Ovary (tissue), 9 donors: Measurements from ENCODE around the gene TEX51. TPM values are rescaled to one million over a fixed set of nuclear protein-coding genes. Genes with fewer than 3 reads are reported as not detected.

Experiments
- DNase-seq, 5 donors: peaks; one replicate each; pipeline ENCODE4 v3.0.0-alpha.2; 2019 to 2020
- H3K27ac ChIP-seq, 2 donors: fragments of 200-600 bp; one replicate each; pipeline versions ENCODE4 v1.5.1 to v1.8.0; 2019 to 2022
- H3K27me3 ChIP-seq: fragments of 200-600 bp; one replicate; pipeline ENCODE4 v1.8.0; 2022
- H3K36me3 ChIP-seq: fragments of 200-600 bp; sonication (generic); one replicate; pipeline ENCODE4 v1.5.1; 2019
- H3K4me1 ChIP-seq: one replicate; pipeline ENCODE4 v1.8.1; 2013; ENCODE audit warnings: mild to moderate bottlenecking, moderate library complexity; ENCODE audit not compliant: insufficient read depth
- H3K4me3 ChIP-seq: fragments of 200-600 bp; sonication (generic); one replicate; pipeline ENCODE4 v1.5.1; 2017
- H3K9me3 ChIP-seq, 2 donors: fragments of 200-600 bp in 1 of 2; sonication (generic) in 1 of 2; one replicate each; pipeline versions ENCODE4 v1.5.1 to v1.8.1; 2013 to 2019; ENCODE audit warnings: mild to moderate bottlenecking in 1 of 2, moderate library complexity in 1 of 2
- EP300 ChIP-seq: sonication (generic); formaldehyde crosslinking; IDR thresholded peaks from one replicate; pipeline ENCODE4 v1.6.1; 2017; ENCODE audit warnings: antibody characterized with exemption
- POLR2A ChIP-seq: fragments of 450-650 bp; IDR thresholded peaks from one replicate; pipeline ENCODE4 v1.6.1; 2017; ENCODE audit warnings: antibody characterized with exemption, mild to moderate bottlenecking, moderate library complexity
- WGBS, 3 donors: extraction: QIAGEN DNeasy Blood & Tissue Kit in 1 of 3; methylation state at CpG; one replicate each; pipeline versions ENCODE4 v1.1.5 to v1.1.7; 2013 to 2017; 5-methylcytosine and 5-hydroxymethylcytosine counted together
- intact Hi-C, 4 donors: fragments of 100-400 bp; cut with DNase I; formaldehyde crosslinking; loops; one replicate each; pipeline versions ENCODE4 v1.11.0 to v1.15.1; 2022 to 2023
- polyA plus RNA-seq, 2 donors: library from polyadenylated mRNA; stranded (reverse); fragments of 200-250 nt in 1 of 2; fragments of 350-450 nt in 1 of 2; fragmentation: Illumina TruSeq in 1 of 2; extraction: RNeasy Lipid Tissue Mini Kit (QIAGEN cat#74804) in 1 of 2; gene quantifications; one replicate each; pipeline ENCODE4 v1.2.3, GENCODE V29; 2013 to 2014
- total RNA-seq, 7 donors: library from RNA; depleted of rRNA in 2 of 7; stranded (reverse); fragments of >200 nt in 2 of 7; fragmentation: NEBNext Ultra II Directional in 3 of 7; extraction: Animal tissue kit (Norgen Biotek cat#: 25700) in 3 of 7; gene quantifications; one replicate each; pipeline versions ENCODE4 v1.1.0 to v1.2.4, GENCODE V29; 2016 to 2023
- TF ChIP-seq, protein P1 (sequence below), 3 donors: fragments of 450-650 bp in 2 of 3; fragments of 200-600 bp in 1 of 3; IDR thresholded peaks; one replicate each; pipeline versions ENCODE4 v1.5.1 to v1.8.0; 2016 to 2022; ENCODE audit warnings: antibody characterized with exemption in 3 of 3, mild to moderate bottlenecking in 1 of 3
- donor health status: DM: no; HTN: no; CAD: no; lungs with moderate emphysema.
- donor health status: DM: no; HTN: no; CAD: no.
- donor health status: Bipolar disorder and iron deficiency.
- donor health status: DM: yes; HTN: yes; CAD: no.
- donor health status: DM: no; HTN: no; CAD: no.
- donor health status: DM: yes; HTN: yes; CAD: no.

Gene TEX51
- total and polyA plus RNA-seq, 9 donors: not detected

DNA sequence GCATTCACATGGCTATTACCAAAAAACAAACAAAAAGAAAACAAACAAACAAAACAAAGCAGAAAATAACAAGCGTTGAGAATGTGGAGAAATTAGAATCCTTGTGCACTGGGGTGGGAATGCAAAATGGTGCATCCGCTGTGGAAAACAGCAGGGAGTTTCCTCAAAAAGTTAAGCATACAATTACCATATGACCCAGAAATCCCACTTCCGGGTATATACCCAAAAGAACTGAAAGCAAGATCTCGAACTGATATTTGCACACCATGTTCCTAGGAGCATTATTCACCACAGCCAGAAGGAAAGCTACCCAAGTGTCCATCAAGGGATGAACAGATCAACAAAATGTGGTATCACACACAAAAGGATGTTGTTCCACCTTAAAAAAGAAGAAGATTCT, 17.9 kb upstream of the TEX51 start:
- Histone ChIP-seq H3K27me3 (no peaks in the 10 kb centered on the region), H3K9me3 (no peaks in the 10 kb centered on the region), H3K36me3 (no peaks in the 10 kb centered on the region), H3K4me3 (no peak overlapping the region), H3K4me1 (peaks cover 4% of the 10 kb centered on the region), H3K27ac (no peak overlapping the region)
- DNase-seq: no peak
- WGBS, 3 donors: 65 to 67% (median 67%) methylated on average over 4 of the region's 4 CpGs
- intact Hi-C loops: no loop called here
- TF ChIP-seq POLR2A (no peak), EP300 (no peak)
- TF ChIP-seq, protein P1, sequence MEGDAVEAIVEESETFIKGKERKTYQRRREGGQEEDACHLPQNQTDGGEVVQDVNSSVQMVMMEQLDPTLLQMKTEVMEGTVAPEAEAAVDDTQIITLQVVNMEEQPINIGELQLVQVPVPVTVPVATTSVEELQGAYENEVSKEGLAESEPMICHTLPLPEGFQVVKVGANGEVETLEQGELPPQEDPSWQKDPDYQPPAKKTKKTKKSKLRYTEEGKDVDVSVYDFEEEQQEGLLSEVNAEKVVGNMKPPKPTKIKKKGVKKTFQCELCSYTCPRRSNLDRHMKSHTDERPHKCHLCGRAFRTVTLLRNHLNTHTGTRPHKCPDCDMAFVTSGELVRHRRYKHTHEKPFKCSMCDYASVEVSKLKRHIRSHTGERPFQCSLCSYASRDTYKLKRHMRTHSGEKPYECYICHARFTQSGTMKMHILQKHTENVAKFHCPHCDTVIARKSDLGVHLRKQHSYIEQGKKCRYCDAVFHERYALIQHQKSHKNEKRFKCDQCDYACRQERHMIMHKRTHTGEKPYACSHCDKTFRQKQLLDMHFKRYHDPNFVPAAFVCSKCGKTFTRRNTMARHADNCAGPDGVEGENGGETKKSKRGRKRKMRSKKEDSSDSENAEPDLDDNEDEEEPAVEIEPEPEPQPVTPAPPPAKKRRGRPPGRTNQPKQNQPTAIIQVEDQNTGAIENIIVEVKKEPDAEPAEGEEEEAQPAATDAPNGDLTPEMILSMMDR (IDR thresholded peaks at IDR 0.05): no peak

DNA sequence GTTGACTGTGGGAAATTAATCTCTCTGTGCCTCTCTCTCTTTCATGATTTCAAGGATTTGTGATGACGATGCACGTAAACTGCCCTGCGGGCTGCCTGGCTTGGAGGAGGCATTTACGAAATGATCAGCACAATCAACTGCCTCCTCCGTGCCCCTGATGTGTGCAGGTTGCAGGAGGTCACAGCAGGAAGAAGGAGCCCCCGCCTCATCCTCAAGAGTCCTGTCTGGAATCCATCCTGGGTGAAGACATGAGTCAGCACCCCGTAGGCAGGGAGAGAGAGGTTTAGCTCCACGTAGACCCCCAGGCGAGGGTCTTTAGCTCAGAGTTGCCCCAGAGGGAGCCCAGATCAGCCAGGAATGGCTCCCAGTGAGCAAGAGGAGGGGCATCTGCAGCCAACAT, 17.1 kb upstream of the TEX51 start:
- Histone ChIP-seq H3K36me3 (no peaks in the 10 kb centered on the region), H3K9me3 (no peaks in the 10 kb centered on the region), H3K27ac (no peak overlapping the region), H3K4me3 (no peak overlapping the region), H3K4me1 (peaks cover 4% of the 10 kb centered on the region), H3K27me3 (no peaks in the 10 kb centered on the region)
- WGBS, 3 donors: 39 to 63% (median 48%) methylated on average over 9 of the region's 9 CpGs
- intact Hi-C loops: no loop called here
- TF ChIP-seq POLR2A (no peak), EP300 (no peak)
- TF ChIP-seq, protein P1 (IDR thresholded peaks at IDR 0.05): no peak
- DNase-seq: no peak

DNA sequence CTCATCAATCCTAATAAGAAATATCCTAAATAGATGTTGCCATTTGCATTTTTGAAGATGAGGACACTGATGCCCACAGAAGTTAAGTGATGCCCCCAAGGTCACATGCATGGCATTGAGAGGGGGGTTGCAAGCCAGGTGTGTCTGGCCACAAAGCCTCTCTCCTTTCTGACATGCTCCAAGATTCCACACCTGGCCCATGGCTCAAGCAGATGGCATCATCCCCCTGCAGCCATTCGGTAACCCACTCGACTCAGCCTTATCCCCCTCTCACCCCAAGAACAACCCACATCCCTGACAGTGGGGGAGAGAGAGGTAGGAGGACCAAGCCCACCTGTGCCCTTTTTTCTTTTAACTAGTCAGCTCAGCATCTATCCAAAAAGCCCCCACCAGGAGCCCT, 16.5 kb upstream of the TEX51 start:
- H3K4me3 ChIP-seq: no peak overlapping the region
- no peaks in the 10 kb centered on the region for H3K36me3 ChIP-seq
- 32 to 45% (median 45%) methylated on average over 2 of the region's 2 CpGs for WGBS, 3 donors
- no peak for TF ChIP-seq POLR2A
- TF ChIP-seq, protein P1 (IDR thresholded peaks at IDR 0.05): no peak
- TF ChIP-seq EP300: no peak
- H3K27me3 ChIP-seq: no peaks in the 10 kb centered on the region
- peaks cover 4% of the 10 kb centered on the region for H3K4me1 ChIP-seq
- DNase-seq: no peak
- H3K9me3 ChIP-seq: no peaks in the 10 kb centered on the region
- intact Hi-C loops: no loop called here
- no peak overlapping the region for H3K27ac ChIP-seq

DNA sequence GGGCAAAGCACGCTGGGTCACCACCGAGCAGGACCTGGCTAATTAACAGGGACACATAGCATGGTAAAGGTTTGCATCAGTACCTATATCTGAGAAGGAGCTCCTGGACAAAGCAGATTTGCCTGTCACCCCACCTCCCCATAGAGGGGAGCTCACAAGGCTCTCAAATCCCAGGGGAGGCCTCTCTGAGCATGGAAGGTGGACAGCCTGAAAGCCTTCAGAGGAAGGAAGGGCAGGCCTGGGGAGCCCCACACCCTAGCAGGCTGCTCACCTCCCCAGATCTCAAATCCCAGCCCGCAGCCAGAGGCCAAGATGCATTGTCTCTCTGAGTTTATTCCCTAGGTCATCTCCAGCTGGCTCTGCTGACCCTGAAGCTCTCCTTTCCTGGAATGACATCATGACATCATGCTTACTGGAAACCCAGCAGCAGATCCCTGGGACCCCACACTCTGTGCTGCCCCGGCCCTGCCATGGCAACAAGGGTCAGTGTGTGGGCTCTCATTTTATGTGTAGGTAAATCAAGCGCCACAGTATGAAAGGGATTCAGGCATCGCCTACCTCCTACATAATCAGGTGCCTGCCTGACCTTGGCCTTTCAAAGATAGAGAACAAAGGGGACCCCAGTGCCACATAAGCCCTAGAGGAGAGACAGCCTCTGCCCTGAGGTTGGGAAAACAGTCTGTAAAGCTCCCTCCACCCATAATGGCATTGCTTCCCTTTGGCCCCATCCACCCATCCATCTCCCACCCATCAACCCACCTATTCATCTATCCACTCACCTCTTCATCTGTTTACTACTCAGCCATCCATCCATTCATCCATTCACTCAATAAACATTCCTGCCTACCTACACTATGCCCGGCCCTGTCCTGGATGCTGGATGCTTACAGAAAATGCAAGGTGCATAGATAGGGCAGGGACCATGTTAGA, 15.7 kb upstream of the TEX51 start:
- DNase-seq: no peak
- Histone ChIP-seq H3K27ac (no peak overlapping the region), H3K36me3 (no peaks in the 10 kb centered on the region), H3K27me3 (no peaks in the 10 kb centered on the region), H3K9me3 (no peaks in the 10 kb centered on the region), H3K4me3 (no peak overlapping the region), H3K4me1 (peaks cover 4% of the 10 kb centered on the region)
- intact Hi-C loops: no loop called here
- 90 to 91% (median 90%) methylated on average over 7 of the region's 7 CpGs for WGBS, 3 donors
- TF ChIP-seq EP300: no peak
- TF ChIP-seq POLR2A: no peak
- TF ChIP-seq, protein P1 (IDR thresholded peaks at IDR 0.05): no peak
